Kidney (tissue), 14 donors: ENCODE data around the gene FYB2. TPM values are rescaled to one million over a fixed set of nuclear protein-coding genes. Genes with fewer than 3 reads are reported as not detected.

Source experiments
- DNase-seq, 5 donors: peaks; one replicate each; pipeline ENCODE4 v3.0.0-alpha.2; 2013 to 2020
- FAIRE-seq: peaks from 2 replicates; lab custom pipeline; 2012; peaks lifted over from hg19 to GRCh38; lab: Jason Lieb, UNC
- H3K27ac ChIP-seq, 2 donors: one replicate each; pipeline ENCODE4 v1.7.0; 2013; ENCODE audit warnings: low read depth in 2 of 2, low read length in 2 of 2, inconsistent platforms in 1 of 2
- H3K27me3 ChIP-seq: one replicate; pipeline ENCODE4 v1.7.1; 2013; ENCODE audit warnings: low read length, inconsistent platforms; ENCODE audit not compliant: control insufficient read depth, insufficient read depth
- H3K36me3 ChIP-seq, 3 donors: one replicate each; pipeline versions ENCODE4 v1.7.0 to v1.7.1; 2013; ENCODE audit warnings: low read length in 3 of 3, control low read depth in 1 of 3, inconsistent platforms in 1 of 3; ENCODE audit not compliant: insufficient read depth in 3 of 3, control insufficient read depth in 2 of 3
- H3K4me1 ChIP-seq, 3 donors: one replicate each; pipeline versions ENCODE4 v1.7.0 to v1.7.1; 2013; ENCODE audit warnings: low read length in 3 of 3, inconsistent platforms in 1 of 3, low read depth in 1 of 3; ENCODE audit not compliant: control insufficient read depth in 2 of 3, insufficient read depth in 2 of 3
- H3K4me3 ChIP-seq, 3 donors: one replicate each; pipeline versions ENCODE4 v1.7.0 to v1.8.1; 2013; ENCODE audit warnings: low read length in 3 of 3, control low read depth in 1 of 3, inconsistent platforms in 1 of 3
- H3K9ac ChIP-seq, 3 donors: one replicate each; pipeline versions ENCODE4 v1.7.0 to v1.7.1; 2013; ENCODE audit warnings: low read length in 3 of 3, control low read depth in 1 of 3, inconsistent platforms in 1 of 3
- H3K9me3 ChIP-seq, 3 donors: one replicate each; pipeline versions ENCODE4 v1.7.0 to v1.7.1; 2013; ENCODE audit warnings: low read length in 3 of 3, control low read depth in 1 of 3, inconsistent platforms in 1 of 3; ENCODE audit not compliant: control insufficient read depth in 2 of 3, insufficient read depth in 1 of 3
- CTCF ChIP-seq: IDR thresholded peaks from 3 replicates; pipeline ENCODE4 v1.5.1; 2012; ENCODE audit warnings: mild to moderate bottlenecking, moderate library complexity, borderline replicate concordance; ENCODE audit not compliant: insufficient read depth; ENCODE audit errors: extremely low read depth
- intact Hi-C: fragments of 100-400 bp; cut with DNase I; formaldehyde crosslinking; loops from one replicate; pipeline ENCODE4 v1.11.1; 2022
- polyA plus RNA-seq: library from polyadenylated mRNA; stranded (reverse); fragments of 350-450 nt; fragmentation: Illumina TruSeq; extraction: RNeasy Lipid Tissue Mini Kit (QIAGEN cat#74804); gene quantifications from one replicate; pipeline ENCODE4 v1.2.3, GENCODE V29; 2014; ENCODE audit warnings: low read depth, low replicate concordance; ENCODE audit not compliant: insufficient read depth
- total RNA-seq: library from RNA; stranded (reverse); fragmentation: NEBNext Ultra II Directional; extraction: Animal tissue kit (Norgen Biotek cat#: 25700); gene quantifications from one replicate; pipeline ENCODE4 v1.2.1, GENCODE V29; 2021
- donor health status: control.
- donor health status: control.
- donor health status: control.
- donor health status: control.
- donor health status: control.
- donor health status: DM: yes; HTN: yes; CAD: no.
- donor health status: Normal renal cell carcinoma (clear cell type).

The FYB2 gene
- total and polyA plus RNA-seq, 2 donors from 2014 or later: 5.5 to 7.9 TPM

GRCh38 chr1:56758135-56758534 lies 61.1 kb downstream of the FYB2 start:
- FAIRE-seq (no peak), DNase-seq (peak in 4 of 5 donors; percentile 12 to 45 (median 41))
- no peaks in the 10 kb centered on the region for H3K36me3 ChIP-seq
- H3K4me1 ChIP-seq: peaks cover 0 to 4% (median 4%) of the 10 kb centered on the region in 3 donors
- TF ChIP-seq CTCF: peak; percentile 41
- no peak overlapping the region for H3K4me3 ChIP-seq
- H3K27me3 ChIP-seq: no peaks in the 10 kb centered on the region
- no peaks in the 10 kb centered on the region for H3K9me3 ChIP-seq
- intact Hi-C loops: no loop called here
- no peak overlapping the region for H3K9ac ChIP-seq
- no peak overlapping the region for H3K27ac ChIP-seq

GRCh38 chr1:56755911-56756310 lies 63.3 kb downstream of the FYB2 start:
- H3K27ac ChIP-seq: no peak overlapping the region
- no peaks in the 10 kb centered on the region for H3K9me3 ChIP-seq
- FAIRE-seq: no peak
- no peak overlapping the region for H3K4me3 ChIP-seq
- no peak for DNase-seq
- TF ChIP-seq CTCF: no peak
- intact Hi-C loops: no loop called here
- H3K27me3 ChIP-seq: no peaks in the 10 kb centered on the region
- H3K4me1 ChIP-seq: peaks cover 0 to 4% (median 4%) of the 10 kb centered on the region in 3 donors
- H3K9ac ChIP-seq: no peak overlapping the region
- H3K36me3 ChIP-seq: no peaks in the 10 kb centered on the region

- FAIRE-seq (no peak), DNase-seq (no peak)
- intact Hi-C loops: no loop called here
These were observed 64.3 kb downstream of the FYB2 start for GRCh38 chr1:56754708-56755479.

More at GRCh38 chr1:56754708-56755479, 64.3 kb downstream of the FYB2 start:
- Histone ChIP-seq H3K9ac (no peak overlapping the region), H3K36me3 (no peaks in the 10 kb centered on the region), H3K4me3 (no peak overlapping the region), H3K27me3 (no peaks in the 10 kb centered on the region), H3K9me3 (no peaks in the 10 kb centered on the region), H3K4me1 (peaks cover 0 to 4% (median 4%) of the 10 kb centered on the region in 3 donors), H3K27ac (no peak overlapping the region)
- no peak for TF ChIP-seq CTCF
